H9 (cell line): ENCODE results near the gene SHTN1. TPM values are rescaled to one million over a fixed set of nuclear protein-coding genes. Genes with fewer than 3 reads are reported as not detected.

ENCODE experiments used
- DNase-seq: peaks from one replicate; pipeline ENCODE4 v3.0.0-alpha.2; 2017
- H2AFZ ChIP-seq: one replicate; pipeline ENCODE4 v1.6.1; 2013; ENCODE audit warnings: mild to moderate bottlenecking, low read length, control low read depth, moderate library complexity
- H2AK5ac ChIP-seq: 2 replicates; pipeline ENCODE4 v1.6.1; 2013; ENCODE audit warnings: low read length, control low read depth, mixed read lengths; ENCODE audit not compliant: insufficient read length
- H2BK120ac ChIP-seq: one replicate; pipeline ENCODE4 v1.6.1; 2013; ENCODE audit warnings: low read depth, mild to moderate bottlenecking, low read length, control low read depth, inconsistent platforms; ENCODE audit not compliant: poor library complexity, severe bottlenecking
- H2BK12ac ChIP-seq: 2 replicates; pipeline ENCODE4 v1.6.1; 2013; ENCODE audit warnings: low read length, control low read depth, mixed read lengths, low read depth; ENCODE audit not compliant: insufficient read length
- H2BK15ac ChIP-seq: 2 replicates; pipeline ENCODE4 v1.6.1; 2013; ENCODE audit warnings: low read depth, low read length, control low read depth
- H2BK20ac ChIP-seq: one replicate; pipeline ENCODE4 v1.6.1; 2013; ENCODE audit warnings: low read depth, mild to moderate bottlenecking, low read length, control low read depth, inconsistent platforms; ENCODE audit not compliant: poor library complexity, severe bottlenecking
- H2BK5ac ChIP-seq: 2 replicates; pipeline ENCODE4 v1.6.1; 2013; ENCODE audit warnings: low read length, control low read depth, mixed read lengths; ENCODE audit not compliant: insufficient read length
- H3K14ac ChIP-seq: 2 replicates; pipeline ENCODE4 v1.6.1; 2013; ENCODE audit warnings: low read length, control low read depth; ENCODE audit not compliant: insufficient read depth
- H3K18ac ChIP-seq: 2 replicates; pipeline ENCODE4 v1.6.1; 2013; ENCODE audit warnings: low read depth, mild to moderate bottlenecking, mixed read lengths, low read length, control low read depth; ENCODE audit not compliant: insufficient read length
- H3K23ac ChIP-seq: 2 replicates; pipeline ENCODE4 v1.6.1; 2013; ENCODE audit warnings: low read length, control low read depth, mixed read lengths, low read depth; ENCODE audit not compliant: insufficient read length
- H3K23me2 ChIP-seq: 2 replicates; pipeline ENCODE4 v1.6.1; 2013; ENCODE audit warnings: low read depth, mild to moderate bottlenecking, mixed read lengths, low read length, control low read depth; ENCODE audit not compliant: insufficient read length, poor library complexity, severe bottlenecking
- H3K27ac ChIP-seq: 2 replicates; pipeline ENCODE4 v1.5.1; 2013; ENCODE audit warnings: low read length, control low read depth, mixed read lengths, low read depth; ENCODE audit not compliant: insufficient read length
- H3K27me3 ChIP-seq: 2 replicates; pipeline ENCODE4 v1.6.1; 2013; ENCODE audit warnings: low read length, control low read depth, inconsistent platforms; ENCODE audit not compliant: insufficient read depth
- H3K4ac ChIP-seq: 2 replicates; pipeline ENCODE4 v1.6.1; 2013; ENCODE audit warnings: low read depth, mild to moderate bottlenecking, control low read depth, inconsistent platforms, low read length, moderate library complexity
- H3K4me1 ChIP-seq: 2 replicates; pipeline ENCODE4 v1.6.1; 2013; ENCODE audit warnings: low read length, control low read depth, inconsistent platforms; ENCODE audit not compliant: insufficient read depth
- H3K4me2 ChIP-seq: 2 replicates; pipeline ENCODE4 v1.6.1; 2013; ENCODE audit warnings: low read length, control low read depth, mixed read lengths; ENCODE audit not compliant: insufficient read length, insufficient read depth
- H3K56ac ChIP-seq: 2 replicates; pipeline ENCODE4 v1.6.1; 2013; ENCODE audit warnings: low read depth, mild to moderate bottlenecking, mixed read lengths, low read length, control low read depth; ENCODE audit not compliant: insufficient read length
- H3K79me1 ChIP-seq: 2 replicates; pipeline ENCODE4 v1.6.1; 2013; ENCODE audit warnings: low read depth, mild to moderate bottlenecking, moderate library complexity, low read length, control low read depth, inconsistent platforms; ENCODE audit not compliant: insufficient read depth, poor library complexity, severe bottlenecking
- H3K79me2 ChIP-seq: 2 replicates; pipeline ENCODE4 v1.6.1; 2013; ENCODE audit warnings: low read length, control low read depth, inconsistent platforms; ENCODE audit not compliant: insufficient read depth
- H3K9ac ChIP-seq: 2 replicates; pipeline ENCODE4 v1.6.1; 2013; ENCODE audit warnings: low read length, control low read depth, mixed read lengths; ENCODE audit not compliant: insufficient read length; ENCODE audit errors: extremely low read depth
- H3K9me3 ChIP-seq: one replicate; pipeline ENCODE4 v1.6.1; 2013; ENCODE audit warnings: low read depth, low read length, inconsistent platforms; ENCODE audit not compliant: control insufficient read depth
- H3T11ph ChIP-seq: one replicate; pipeline ENCODE4 v1.6.1; 2013; ENCODE audit warnings: mild to moderate bottlenecking, low read length, control low read depth, inconsistent platforms
- H4K20me1 ChIP-seq: one replicate; pipeline ENCODE4 v1.6.1; 2013; ENCODE audit not compliant: control insufficient read depth, insufficient read length, insufficient read depth
- H4K5ac ChIP-seq: 2 replicates; pipeline ENCODE4 v1.6.1; 2013; ENCODE audit warnings: low read depth, mild to moderate bottlenecking, mixed read lengths, low read length, control low read depth; ENCODE audit not compliant: insufficient read length
- H4K8ac ChIP-seq: replicated peaks from 2 replicates; pipeline ENCODE4 v1.6.1; 2013; ENCODE audit warnings: low read length, control low read depth, mixed read lengths, low read depth; ENCODE audit not compliant: insufficient read length
- H4K91ac ChIP-seq: 2 replicates; pipeline ENCODE4 v1.6.1; 2013; ENCODE audit warnings: low read depth, mild to moderate bottlenecking, moderate library complexity, mixed read lengths, low read length, control low read depth; ENCODE audit not compliant: insufficient read length
- H3K27ac Mint-ChIP-seq, 3 experiments: 2 replicates in 2 of 3; 3 replicates in 1 of 3; pipeline ENCODE4 v1.8.0; 2020 to 2021; ENCODE audit warnings: mixed read lengths in 3 of 3, mild to moderate bottlenecking in 1 of 3, moderate library complexity in 1 of 3
- H3K27me3 Mint-ChIP-seq: 2 replicates; pipeline ENCODE4 v1.8.0; 2021; ENCODE audit warnings: low read depth, mild to moderate bottlenecking, moderate library complexity, mixed read lengths
- H3K36me3 Mint-ChIP-seq, 3 experiments: 2 replicates in 2 of 3; 3 replicates in 1 of 3; pipeline ENCODE4 v1.8.0; 2020 to 2021; ENCODE audit warnings: low read depth in 3 of 3, mixed read lengths in 3 of 3; ENCODE audit not compliant: insufficient read depth in 1 of 3
- H3K4me1 Mint-ChIP-seq, 2 experiments: 2 replicates each; pipeline ENCODE4 v1.8.0; 2020; ENCODE audit warnings: mixed read lengths in 2 of 2
- H3K4me3 Mint-ChIP-seq, 2 experiments: 2 replicates in 1 of 2; 3 replicates in 1 of 2; pipeline ENCODE4 v1.8.0; 2020 to 2021; ENCODE audit warnings: mild to moderate bottlenecking in 2 of 2, mixed read lengths in 2 of 2, moderate library complexity in 1 of 2
- H3K9me3 Mint-ChIP-seq, 2 experiments: 2 replicates in 1 of 2; 3 replicates in 1 of 2; pipeline ENCODE4 v1.8.0; 2020; ENCODE audit warnings: mild to moderate bottlenecking in 2 of 2, mixed read lengths in 2 of 2, moderate library complexity in 1 of 2
- WGBS: extraction: QIAGEN DNeasy Blood & Tissue Kit; methylation state at CpG from one replicate; pipeline ENCODE4 v1.1.7; 2013; ENCODE audit warnings: missing lambda C conversion rate, low lambda C conversion rate, mixed read lengths; ENCODE audit not compliant: insufficient read length; ENCODE audit errors: extremely low coverage; 5-methylcytosine and 5-hydroxymethylcytosine counted together
- total RNA-seq: library from RNA; stranded (reverse); gene quantifications from 2 replicates; pipeline ENCODE4 v1.2.1, GENCODE V29; 2021
- TF ChIP-seq, protein P1 (sequence below): fragments of 200-600 bp; sonication (generic); conservative IDR thresholded peaks from 3 replicates; pipeline ENCODE4 v1.8.0; 2021; ENCODE audit warnings: antibody characterized with exemption, mild to moderate bottlenecking

SHTN1 gene
- total RNA-seq, 1 experiment from 2014 or later = 22.1 TPM

DNA sequence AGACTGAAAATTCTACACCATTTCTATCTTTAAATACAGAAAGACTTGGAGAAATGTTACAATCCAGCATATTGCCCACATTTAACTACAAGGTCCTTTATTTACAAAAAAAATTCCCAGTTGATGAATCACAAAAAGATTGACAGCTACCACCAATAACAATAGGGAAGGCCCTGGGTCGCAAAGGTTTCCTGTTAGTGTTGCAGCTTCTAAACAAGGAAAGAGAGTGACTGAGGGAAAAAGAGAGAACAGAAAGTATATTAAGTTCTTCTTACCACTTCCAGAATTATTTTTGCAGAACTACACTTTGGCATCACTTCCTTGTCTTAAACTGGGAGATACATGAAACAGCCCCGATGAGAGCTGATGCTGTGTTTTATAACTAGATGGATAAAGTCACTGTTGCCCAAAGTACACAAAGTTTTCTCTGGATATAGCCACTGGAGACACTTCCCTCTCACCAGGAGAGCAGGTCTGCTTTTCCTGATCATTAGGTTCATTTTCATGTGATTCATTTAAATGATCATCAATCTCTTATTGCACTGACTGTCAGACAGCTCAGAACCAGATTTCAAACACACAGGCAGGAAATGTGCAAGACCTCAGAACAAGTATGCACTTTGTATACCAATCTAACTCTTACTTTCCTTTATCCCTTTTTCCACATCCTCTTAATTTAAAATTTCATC is 57.0 kb downstream of the SHTN1 start:
- Histone ChIP-seq H3K9ac (no peak overlapping the region), H4K8ac (no peak overlapping the region), H2AFZ (no peak overlapping the region), H3K18ac (no peak overlapping the region), H3K4me2 (peak overlapping the region; percentile 22), H3K14ac (no peak overlapping the region), H2BK5ac (no peak overlapping the region), H4K5ac (no peak overlapping the region), H2BK20ac (no peak overlapping the region), H3K4me1 (peaks cover 7% of the 10 kb centered on the region), H3K27me3 (no peaks in the 10 kb centered on the region), H4K91ac (no peak overlapping the region), H3K79me2 (no peaks in the 10 kb centered on the region), H3K9me3 (no peaks in the 10 kb centered on the region), H3K4ac (no peak overlapping the region), H4K20me1 (no peaks in the 10 kb centered on the region), H2BK12ac (no peak overlapping the region), H2BK15ac (no peak overlapping the region), H3T11ph (no peak overlapping the region), H2BK120ac (no peak overlapping the region), H3K79me1 (no peaks in the 10 kb centered on the region), H3K23me2 (no peaks in the 10 kb centered on the region), H3K27ac (peak overlapping the region; percentile 64), H2AK5ac (no peak overlapping the region), H3K56ac (no peak overlapping the region), H3K23ac (no peak overlapping the region)
- Mint-ChIP-seq H3K9me3 (no peaks in the 10 kb centered on the region), H3K27me3 (no peaks in the 10 kb centered on the region), H3K27ac (peak overlapping the region in 2 of 3 experiments; percentile 68 to 90; a peak in 2 of 7 replicates), H3K4me1 (peaks cover 15 to 18% of the 10 kb centered on the region in 2 experiments), H3K36me3 (peaks cover 0 to 20% (median 10%) of the 10 kb centered on the region in 3 experiments; a peak in 4 of 7 replicates), H3K4me3 (no peak overlapping the region)
- no CpG with 5 or more reads among the region's 2 CpGs for WGBS
- peak; percentile 35 for DNase-seq
- TF ChIP-seq, protein P1, sequence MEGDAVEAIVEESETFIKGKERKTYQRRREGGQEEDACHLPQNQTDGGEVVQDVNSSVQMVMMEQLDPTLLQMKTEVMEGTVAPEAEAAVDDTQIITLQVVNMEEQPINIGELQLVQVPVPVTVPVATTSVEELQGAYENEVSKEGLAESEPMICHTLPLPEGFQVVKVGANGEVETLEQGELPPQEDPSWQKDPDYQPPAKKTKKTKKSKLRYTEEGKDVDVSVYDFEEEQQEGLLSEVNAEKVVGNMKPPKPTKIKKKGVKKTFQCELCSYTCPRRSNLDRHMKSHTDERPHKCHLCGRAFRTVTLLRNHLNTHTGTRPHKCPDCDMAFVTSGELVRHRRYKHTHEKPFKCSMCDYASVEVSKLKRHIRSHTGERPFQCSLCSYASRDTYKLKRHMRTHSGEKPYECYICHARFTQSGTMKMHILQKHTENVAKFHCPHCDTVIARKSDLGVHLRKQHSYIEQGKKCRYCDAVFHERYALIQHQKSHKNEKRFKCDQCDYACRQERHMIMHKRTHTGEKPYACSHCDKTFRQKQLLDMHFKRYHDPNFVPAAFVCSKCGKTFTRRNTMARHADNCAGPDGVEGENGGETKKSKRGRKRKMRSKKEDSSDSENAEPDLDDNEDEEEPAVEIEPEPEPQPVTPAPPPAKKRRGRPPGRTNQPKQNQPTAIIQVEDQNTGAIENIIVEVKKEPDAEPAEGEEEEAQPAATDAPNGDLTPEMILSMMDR = no peak
